NCI-H460 (cell line): ENCODE results near the gene SPA17. TPM values are rescaled to one million over a fixed set of nuclear protein-coding genes. Genes with fewer than 3 reads are reported as not detected.

Source experiments
- DNase-seq: peaks from one replicate; pipeline ENCODE4 v3.0.0-alpha.2; 2016; ENCODE audit warnings: low read depth; ENCODE audit errors: extremely low read depth
- total RNA-seq: library from RNA; depleted of rRNA; stranded (reverse); fragments of >200 nt; shearing (Covaris generic); gene quantifications from 2 replicates; pipeline ENCODE4 v1.2.3, GENCODE V29; 2014

SPA17 gene
- total RNA-seq, 1 experiment from 2014 or later, result 14.0 TPM

GRCh38 chr11:124661553-124661952 lies 12.2 kb upstream of the SPA17 start:
- no peak for DNase-seq

- no peak for DNase-seq
Measured at GRCh38 chr11:124662106-124662505, 11.6 kb upstream of the SPA17 start.

- DNase-seq, result no peak
Measured at GRCh38 chr11:124663861-124664260, 9.8 kb upstream of the SPA17 start.

GRCh38 chr11:124667601-124668000 lies 6.1 kb upstream of the SPA17 start:
- DNase-seq, result no peak

GRCh38 chr11:124669193-124669592 lies 4.5 kb upstream of the SPA17 start:
- DNase-seq, result peak; percentile 33

GRCh38 chr11:124670732-124671131 lies 3.0 kb upstream of the SPA17 start:
- DNase-seq, result no peak

GRCh38 chr11:124672536-124673215 lies 1.0 kb upstream of the SPA17 start:
- DNase-seq, result no peak

- DNase-seq, result no peak
Measured at GRCh38 chr11:124674168-124674517, 439 bp downstream of the SPA17 start.

GRCh38 chr11:124674571-124674970 lies 867 bp downstream of the SPA17 start:
- DNase-seq, result no peak

- no peak for DNase-seq
Measured at GRCh38 chr11:124676386-124676785, 2.7 kb downstream of the SPA17 start.

GRCh38 chr11:124678416-124678815 lies 4.7 kb downstream of the SPA17 start:
- no peak for DNase-seq

- DNase-seq, result no peak
Measured at GRCh38 chr11:124681421-124681820, 7.7 kb downstream of the SPA17 start.

GRCh38 chr11:124682443-124682842 lies 8.7 kb downstream of the SPA17 start:
- DNase-seq, result no peak

GRCh38 chr11:124693142-124693541 lies 19.4 kb downstream of the SPA17 start:
- DNase-seq, result no peak

- no peak for DNase-seq
Measured at GRCh38 chr11:124699547-124699946, 25.8 kb downstream of the SPA17 start.

GRCh38 chr11:124700028-124700427 lies 26.3 kb downstream of the SPA17 start:
- no peak for DNase-seq

GRCh38 chr11:124707829-124708228 lies 34.1 kb downstream of the SPA17 start:
- no peak for DNase-seq

GRCh38 chr11:124712392-124712791 lies 38.7 kb downstream of the SPA17 start:
- no peak for DNase-seq

GRCh38 chr11:124716591-124716990 lies 42.9 kb downstream of the SPA17 start:
- no peak for DNase-seq

GRCh38 chr11:124717421-124717785 lies 43.7 kb downstream of the SPA17 start:
- no peak for DNase-seq

- DNase-seq, result no peak
Measured at GRCh38 chr11:124717786-124718651, 44.3 kb downstream of the SPA17 start.

- DNase-seq, result no peak
Measured at GRCh38 chr11:124718801-124719200, 45.1 kb downstream of the SPA17 start.
